ENCODE results near the gene TNFSF15. TPM values are rescaled to one million over a fixed set of nuclear protein-coding genes. Genes with fewer than 3 reads are reported as not detected.

TNFSF15 gene
- total and polyA plus RNA-seq, 2 of the 4 experiments (the other 2 are of a cell fraction) = 0.03 to 0.18 TPM

GRCh38 chr9:114849450-114849849, 43.6 kb upstream of the TNFSF15 start:
- no peak overlapping the region for H2AK9ac ChIP-seq (replicated peaks; ENCODE audit: low read depth, low read length, poor library complexity)
- no peaks in the 10 kb centered on the region for H3K79me1 ChIP-seq (ENCODE audit: low read depth in 1 of 2, low read length in 2 of 2)
- H2AFZ ChIP-seq (replicated peaks; ENCODE audit: low read length, poor library complexity) = no peak overlapping the region
- H3K56ac ChIP-seq (ENCODE audit: extremely low read depth, insufficient read depth, low read length) = no peak overlapping the region
- peaks cover 4% of the 10 kb centered on the region; the same call in 1 of the 2 replicates for H3K27me3 ChIP-seq (ENCODE audit: control insufficient read depth, insufficient read depth, low read length)
- no peak overlapping the region for H3K4ac ChIP-seq (ENCODE audit: low read depth, low read length)
- H3K18ac ChIP-seq (ENCODE audit: low read depth, low read length) = no peak overlapping the region
- no peak overlapping the region for H2BK5ac ChIP-seq (ENCODE audit: low read depth, low read length, poor library complexity, severe bottlenecking)
- H4K91ac ChIP-seq (ENCODE audit: insufficient read depth, low read depth, low read length) = no peak overlapping the region
- intact Hi-C loops (cut with micrococcal nuclease) (no loop called here), in situ Hi-C loops (cut with MboI; ENCODE audit: low sequenced_read_pairs) (no loop called here), dilution Hi-C loops (cut with HindIII; ENCODE audit: low sequenced_read_pairs, unreplicated experiment) (no loop called here)
- no CpG with 5 or more reads among the region's 2 CpGs for WGBS, 2 experiments (ENCODE audit: extremely low coverage in 2 of 2, insufficient read length in 1 of 2)
- no peaks in the 10 kb centered on the region for H3K36me3 ChIP-seq (ENCODE audit: control insufficient read depth, insufficient read depth, low read length)
- H3K14ac ChIP-seq (replicated peaks; ENCODE audit: low read depth, low read length) = no peak overlapping the region
- ATAC-seq (ENCODE audit: low read depth) = no peak
- no peak overlapping the region for H3K9ac ChIP-seq (ENCODE audit: low read depth, low read length)
- no peak overlapping the region for H4K8ac ChIP-seq (ENCODE audit: low read depth in 2 of 2, low read length in 2 of 2)
- H2BK120ac ChIP-seq (ENCODE audit: low read depth, low read length) = no peak overlapping the region
- TF ChIP-seq USF2 (IDR thresholded peaks at IDR 0.05; ENCODE audit: low read depth, low read length) (no peak), CHD1 (IDR thresholded peaks at IDR 0.05; ENCODE audit: low read depth, low read length) (no peak), SMC3 (IDR thresholded peaks at IDR 0.05; ENCODE audit: low read depth, low read length) (no peak), BHLHE40 (IDR thresholded peaks at IDR 0.05; ENCODE audit: low read depth, low read length) (no peak), RCOR1 (IDR thresholded peaks at IDR 0.05; ENCODE audit: insufficient replicate concordance, low read length) (no peak), POLR2A (IDR thresholded peaks at IDR 0.05; ENCODE audit: low read depth, low read length) (no peak), RAD21 (IDR thresholded peaks at IDR 0.05; ENCODE audit: low read length) (no peak), MXI1 (IDR thresholded peaks at IDR 0.05; ENCODE audit: borderline replicate concordance, low read depth, low read length) (no peak), ELK1 (IDR thresholded peaks at IDR 0.05; ENCODE audit: borderline replicate concordance, low read depth, low read length) (no peak), MAZ (IDR thresholded peaks at IDR 0.05; ENCODE audit: borderline replicate concordance, low read depth, low read length) (no peak), MAFK (IDR thresholded peaks at IDR 0.05; ENCODE audit: low read depth, low read length) (no peak), RFX5 (IDR thresholded peaks at IDR 0.05; ENCODE audit: low read depth, low read length) (no peak), FOS (IDR thresholded peaks at IDR 0.05; ENCODE audit: low read depth, low read length) (no peak), CTCF (conservative IDR thresholded peaks at IDR 0.05; ENCODE audit: low read depth, low read length) (no peak)
- BruUV-seq (replicated peaks) = no TSS peak
- H3K4me3 ChIP-seq (ENCODE audit: insufficient read depth, low read depth, low read length) = no peak overlapping the region
- no peak overlapping the region for H3K4me2 ChIP-seq (ENCODE audit: low read depth, low read length)
- H2AK5ac ChIP-seq (ENCODE audit: low read depth, low read length) = no peak overlapping the region
- H4K20me1 ChIP-seq (ENCODE audit: insufficient read depth, low read length) = no peaks in the 10 kb centered on the region
- CTCF ChIA-PET = no interaction called here
- POLR2A ChIA-PET (ENCODE audit: unreplicated experiment) = no interaction called here
- H3K23ac ChIP-seq (ENCODE audit: low read depth, low read length) = no peak overlapping the region
- no peaks in the 10 kb centered on the region; the same call in 1 of the 2 replicates for H3K9me1 ChIP-seq (ENCODE audit: insufficient read depth, low read length)
- H4K5ac ChIP-seq (ENCODE audit: low read depth, low read length) = no peak overlapping the region
- no peak overlapping the region for H2BK15ac ChIP-seq (ENCODE audit: low read depth, low read length)
- H2BK20ac ChIP-seq (ENCODE audit: low read depth, low read length) = no peak overlapping the region
- peaks cover 12% of the 10 kb centered on the region for H3K4me1 ChIP-seq (ENCODE audit: control insufficient read depth, insufficient read depth, low read length)
- no peaks in the 10 kb centered on the region for H3K9me3 ChIP-seq (ENCODE audit: control insufficient read depth, insufficient read depth, low read length)
- DNase-seq = no peak
- H3K27ac ChIP-seq (ENCODE audit: insufficient read depth, low read length) = no peak overlapping the region

All from IMR-90 (cell line).